ENCODE data around the gene MKRN1. TPM values are rescaled to one million over a fixed set of nuclear protein-coding genes. Genes with fewer than 3 reads are reported as not detected.

Gene MKRN1
- total RNA-seq, result 46.7 and 49.2 TPM in 2 replicates

GRCh38 chr7:140479062-140479738, at the start of gene MKRN1:
MKRN1 (minus strand) TSS chr7:140479505; CDS start chr7:140479344, 161 bp downstream.

GRCh38 chr7:140403878-140404564, 75.3 kb downstream of the MKRN1 start, which contains the start of gene RAB19:
RAB19 (plus strand) TSS chr7:140404058; CDS start chr7:140407647, 3,589 bp downstream.

Other genes starting within 250 kb of the MKRN1 start
- 52.2 and 58.5 TPM in 2 replicates for gene SLC37A3, start 81.0 kb downstream of the MKRN1 start, total RNA-seq
- not detected in 2 replicates for gene RAB19, start 75.4 kb downstream of the MKRN1 start, total RNA-seq
- 8.1 and 15.6 TPM in 2 replicates for gene DENND2A, start 161.3 kb upstream of the MKRN1 start, total RNA-seq
- 22.1 and 25.7 TPM in 2 replicates for gene ADCK2, start 193.4 kb upstream of the MKRN1 start, total RNA-seq
- gene NDUFB2, start 217.2 kb upstream of the MKRN1 start, total RNA-seq, result 66.9 and 76.8 TPM in 2 replicates